ENCODE results near the gene DACH2. TPM values are rescaled to one million over a fixed set of nuclear protein-coding genes. Genes with fewer than 3 reads are reported as not detected.
A peak's percentile ranks its signal among the peaks of the same experiment; 100 is the strongest.

The DACH2 gene
- polyA plus RNA-seq = 0.02 to 0.08 TPM in 2 of 3 replicates, not detected in the other
- 0.06 TPM for polyA plus RNA-seq (2011; ENCODE audit: low read depth)
- polyA plus RNA-seq (2011; cell fraction: cytosol; rRNA removed) = not detected in 2 replicates
- polyA plus RNA-seq (2011; cell fraction: nucleus; rRNA removed) = 0.04 and 0.09 TPM in 2 replicates
- 0.08 TPM in 1 of 2 replicates, not detected in the other for polyA plus RNA-seq (2012; ENCODE audit: low replicate concordance)
- polyA minus RNA-seq = 0.16 TPM in 1 of 3 replicates, not detected in the others
- polyA minus RNA-seq (2011; cell fraction: cytosol; rRNA and poly(A)+ RNA removed) = not detected
- polyA minus RNA-seq (2011; cell fraction: nucleus; rRNA and poly(A)+ RNA removed) = 0.31 and 0.32 TPM in 2 replicates

DNA sequence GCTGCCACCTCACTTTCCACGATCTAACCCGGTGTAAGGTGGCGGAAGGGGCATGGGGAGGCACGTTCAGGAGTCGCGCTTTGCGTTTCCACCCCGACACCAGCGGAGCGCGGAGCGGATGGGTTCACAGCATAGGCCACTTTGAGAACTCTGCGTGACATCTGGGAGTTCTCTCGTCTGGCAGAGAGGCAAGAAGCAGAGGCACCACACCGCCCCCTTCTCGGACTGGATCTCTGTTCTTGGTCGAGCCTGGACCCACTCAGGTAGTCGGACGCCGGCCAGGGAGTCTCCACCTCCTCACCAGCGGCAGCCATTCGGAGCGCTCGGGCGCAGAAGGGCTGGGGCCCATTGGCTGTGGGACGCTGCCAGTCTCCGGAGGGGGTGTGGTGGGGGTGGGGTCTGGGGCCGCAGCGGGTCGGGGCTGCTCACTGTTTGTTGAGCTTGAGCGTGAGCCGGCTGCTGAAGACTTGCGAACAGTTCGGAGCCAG, at the start of gene DACH2:
DACH2 (plus strand) TSS at position 428 of the 488 bp plus-strand sequence.
- Histone ChIP-seq H3K4me2 (ENCODE audit: control insufficient read depth, extremely low read depth, insufficient read depth, low read depth, low read length) (peak within 1 kb of the TSS; percentile 62), H3K27ac (ENCODE audit: control insufficient read depth, insufficient read depth, low read length) (no peak within 1 kb of the TSS), H4K20me1 (ENCODE audit: control insufficient read depth, extremely low read depth, insufficient read depth, low read length) (no peaks in the 10 kb centered on the region), H3K4me1 (ENCODE audit: control insufficient read depth, extremely low read depth, insufficient read depth, low read length) (no peaks in the 10 kb centered on the region), H3K36me3 (ENCODE audit: control insufficient read depth in 2 of 2, extremely low read depth in 1 of 2, insufficient read depth in 2 of 2, low read length in 2 of 2) (no peaks in the 10 kb centered on the region), H3K9ac (ENCODE audit: control insufficient read depth, extremely low read depth, insufficient read depth, low read length) (no peak within 1 kb of the TSS), H3K79me2 (ENCODE audit: control insufficient read depth, insufficient read depth, low read length) (no peaks in the 10 kb centered on the region), H3K4me3 (ENCODE audit: control insufficient read depth in 2 of 3, extremely low read depth in 1 of 3, insufficient read depth in 2 of 3, low read depth in 1 of 3, low read length in 3 of 3) (peak within 1 kb of the TSS; percentile 42 to 56 (median 50)), H2AFZ (ENCODE audit: control insufficient read depth, low read length) (peak within 1 kb of the TSS; percentile 69), H3K9me1 (ENCODE audit: control insufficient read depth, extremely low read depth, insufficient read depth, low read length) (no peaks in the 10 kb centered on the region), H3K9me3 (ENCODE audit: control insufficient read depth, low read depth, low read length) (no peaks in the 10 kb centered on the region), H3K27me3 (ENCODE audit: control insufficient read depth, extremely low read depth, insufficient read depth, low read length) (peaks cover 14% of the 10 kb centered on the region)
- FAIRE-seq (no peak), DNase-seq (ENCODE audit: low read depth, low spot score) (peak; percentile 4)
- TF ChIP-seq EZH2 (IDR thresholded peaks at IDR 0.05; ENCODE audit: low read length) = no peak
- TF ChIP-seq, protein P1, sequence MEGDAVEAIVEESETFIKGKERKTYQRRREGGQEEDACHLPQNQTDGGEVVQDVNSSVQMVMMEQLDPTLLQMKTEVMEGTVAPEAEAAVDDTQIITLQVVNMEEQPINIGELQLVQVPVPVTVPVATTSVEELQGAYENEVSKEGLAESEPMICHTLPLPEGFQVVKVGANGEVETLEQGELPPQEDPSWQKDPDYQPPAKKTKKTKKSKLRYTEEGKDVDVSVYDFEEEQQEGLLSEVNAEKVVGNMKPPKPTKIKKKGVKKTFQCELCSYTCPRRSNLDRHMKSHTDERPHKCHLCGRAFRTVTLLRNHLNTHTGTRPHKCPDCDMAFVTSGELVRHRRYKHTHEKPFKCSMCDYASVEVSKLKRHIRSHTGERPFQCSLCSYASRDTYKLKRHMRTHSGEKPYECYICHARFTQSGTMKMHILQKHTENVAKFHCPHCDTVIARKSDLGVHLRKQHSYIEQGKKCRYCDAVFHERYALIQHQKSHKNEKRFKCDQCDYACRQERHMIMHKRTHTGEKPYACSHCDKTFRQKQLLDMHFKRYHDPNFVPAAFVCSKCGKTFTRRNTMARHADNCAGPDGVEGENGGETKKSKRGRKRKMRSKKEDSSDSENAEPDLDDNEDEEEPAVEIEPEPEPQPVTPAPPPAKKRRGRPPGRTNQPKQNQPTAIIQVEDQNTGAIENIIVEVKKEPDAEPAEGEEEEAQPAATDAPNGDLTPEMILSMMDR (optimal IDR thresholded peaks at IDR 0.05 in 1 of 3, IDR thresholded peaks at IDR 0.05 in 1 of 3, conservative IDR thresholded peaks at IDR 0.05 in 1 of 3; ENCODE audit: extremely low read depth in 1 of 3, insufficient read depth in 2 of 3, low read length in 3 of 3) = no peak
- dilution Hi-C loops (cut with MboI; ENCODE audit: extremely low pct_ligation_motif_present, low sequenced_read_pairs) = no loop called here

DNA sequence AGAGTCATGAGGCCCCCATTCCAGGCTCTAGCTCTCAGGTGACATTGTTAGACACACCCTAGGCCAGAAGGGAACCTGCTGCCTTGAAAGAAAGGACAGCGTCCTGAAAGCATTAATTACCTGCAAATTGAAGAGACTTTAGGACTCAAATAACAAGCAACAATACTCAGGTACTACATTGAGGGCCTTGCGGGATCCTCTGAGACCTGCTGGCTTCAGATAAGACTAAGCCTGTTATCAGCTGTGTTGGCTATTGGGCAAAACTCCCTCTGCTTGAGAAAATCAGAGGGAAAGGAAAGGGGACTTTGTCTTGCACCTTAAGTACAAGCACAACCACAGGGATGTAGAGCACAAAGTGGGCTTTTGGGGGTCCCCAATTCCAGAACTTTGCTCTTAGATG, 45.9 kb upstream of the DACH2 start:
- H3K9me3 ChIP-seq (ENCODE audit: control insufficient read depth, low read depth, low read length) = no peaks in the 10 kb centered on the region
- TF ChIP-seq, protein P1 (optimal IDR thresholded peaks at IDR 0.05 in 1 of 3, IDR thresholded peaks at IDR 0.05 in 1 of 3, conservative IDR thresholded peaks at IDR 0.05 in 1 of 3; ENCODE audit: extremely low read depth in 1 of 3, insufficient read depth in 2 of 3, low read length in 3 of 3) = no peak
- no peak for TF ChIP-seq EZH2 (IDR thresholded peaks at IDR 0.05; ENCODE audit: low read length)
- no peak for DNase-seq (ENCODE audit: low read depth, low spot score)
- FAIRE-seq = no peak
- no peak overlapping the region for H2AFZ ChIP-seq (ENCODE audit: control insufficient read depth, low read length)
- no peak overlapping the region for H3K27ac ChIP-seq (ENCODE audit: control insufficient read depth, insufficient read depth, low read length)
- H3K4me2 ChIP-seq (ENCODE audit: control insufficient read depth, extremely low read depth, insufficient read depth, low read depth, low read length) = no peak overlapping the region
- no peaks in the 10 kb centered on the region for H4K20me1 ChIP-seq (ENCODE audit: control insufficient read depth, extremely low read depth, insufficient read depth, low read length)
- dilution Hi-C loops (cut with MboI; ENCODE audit: extremely low pct_ligation_motif_present, low sequenced_read_pairs) = no loop called here
- H3K9me1 ChIP-seq (ENCODE audit: control insufficient read depth, extremely low read depth, insufficient read depth, low read length) = no peaks in the 10 kb centered on the region
- H3K4me3 ChIP-seq (ENCODE audit: control insufficient read depth in 2 of 3, extremely low read depth in 1 of 3, insufficient read depth in 2 of 3, low read depth in 1 of 3, low read length in 3 of 3) = no peak overlapping the region
- H3K9ac ChIP-seq (ENCODE audit: control insufficient read depth, extremely low read depth, insufficient read depth, low read length) = no peak overlapping the region
- H3K79me2 ChIP-seq (ENCODE audit: control insufficient read depth, insufficient read depth, low read length) = no peaks in the 10 kb centered on the region
- H3K4me1 ChIP-seq (ENCODE audit: control insufficient read depth, extremely low read depth, insufficient read depth, low read length) = no peaks in the 10 kb centered on the region
- no peaks in the 10 kb centered on the region for H3K27me3 ChIP-seq (ENCODE audit: control insufficient read depth, extremely low read depth, insufficient read depth, low read length)
- H3K36me3 ChIP-seq (ENCODE audit: control insufficient read depth in 2 of 2, extremely low read depth in 1 of 2, insufficient read depth in 2 of 2, low read length in 2 of 2) = no peaks in the 10 kb centered on the region
